ENCODE results near the gene C3orf20. TPM values are rescaled to one million over a fixed set of nuclear protein-coding genes. Genes with fewer than 3 reads are reported as not detected.

The C3orf20 gene
- total and polyA plus RNA-seq, 2 experiments from 2014 or later: not detected

GRCh38 chr3:14812196-14812790 is 137.4 kb downstream of the C3orf20 start:
- peak overlapping the region; percentile 98 for H3K4me2 ChIP-seq
- H3K4me1 ChIP-seq (ENCODE audit: insufficient read depth): peaks cover 17% of the 10 kb centered on the region
- Mint-ChIP-seq H3K4me3 (peak overlapping the region; percentile 91), H3K4me1 (peaks cover 38% of the 10 kb centered on the region), H3K36me3 (ENCODE audit: low read depth) (no peaks in the 10 kb centered on the region), H3K9me3 (no peaks in the 10 kb centered on the region), H3K27ac (no peak overlapping the region), H3K27me3 (ENCODE audit: insufficient read depth, low read depth, poor library complexity) (peaks cover 34% of the 10 kb centered on the region)
- H3K9me2 ChIP-seq (ENCODE audit: insufficient read depth): no peaks in the 10 kb centered on the region; the same call in 1 of the 2 replicates
- no peak overlapping the region for H2AFZ ChIP-seq
- H3K79me2 ChIP-seq (replicated peaks; ENCODE audit: insufficient read depth): 0 out of 2 replicates have a peak, but pooled peaks cover 3% of the 10 kb centered on the region
- DNase-seq (ENCODE audit: low spot score) (no peak), ATAC-seq (no peak)
- H3K27ac ChIP-seq (ENCODE audit: low read depth): no peak overlapping the region
- H4K20me1 ChIP-seq (replicated peaks; ENCODE audit: insufficient read depth): no peaks in the 10 kb centered on the region
- TF ChIP-seq POLR2AphosphoS5 (IDR thresholded peaks at IDR 0.05; ENCODE audit: low read depth) (no peak), ETS1 (IDR thresholded peaks at IDR 0.05) (no peak), JUNB (IDR thresholded peaks at IDR 0.05; ENCODE audit: unreplicated experiment) (no peak), STAT1 (IDR thresholded peaks at IDR 0.05; ENCODE audit: unreplicated experiment) (no peak), NANOG (IDR thresholded peaks at IDR 0.05; ENCODE audit: borderline replicate concordance) (no peak), CTCF (conservative IDR thresholded peaks at IDR 0.05; ENCODE audit: low read depth in 2 of 2) (no peak), REST (IDR thresholded peaks at IDR 0.05; ENCODE audit: unreplicated experiment) (no peak), ZNF331 (CRISPR knock-in tag; IDR thresholded peaks at IDR 0.05; ENCODE audit: low read depth) (no peak), CREB1 (CRISPR knock-in tag; IDR thresholded peaks at IDR 0.05; ENCODE audit: low read depth) (no peak), EZH2phosphoT487 (IDR thresholded peaks at IDR 0.05; ENCODE audit: unreplicated experiment) (no peak), EZH2 (IDR thresholded peaks at IDR 0.05; ENCODE audit: low read depth, unreplicated experiment) (no peak), ZNF462 (CRISPR knock-in tag; IDR thresholded peaks at IDR 0.05) (no peak), ZNF114 (CRISPR knock-in tag; IDR thresholded peaks at IDR 0.05) (no peak)
- H3K36me3 ChIP-seq (ENCODE audit: insufficient read depth): no peaks in the 10 kb centered on the region
- H3K27me3 ChIP-seq (ENCODE audit: insufficient read depth): peaks cover 48% of the 10 kb centered on the region
- H3K4me3 ChIP-seq: peak overlapping the region; percentile 89
- H3F3A ChIP-seq (replicated peaks; ENCODE audit: low read depth): no peaks in the 10 kb centered on the region
